Measurements from ENCODE around the gene CRP.

GRCh38 chr1:159707472-159708260 lies 6.7 kb downstream of the CRP start:
- no peak for TF ChIP-seq KDM2A (CRISPR knock-in tag; IDR thresholded peaks at IDR 0.05; ENCODE audit: borderline replicate concordance, low read depth)
- TF ChIP-seq KLF15 (CRISPR knock-in tag; IDR thresholded peaks at IDR 0.05; ENCODE audit: borderline replicate concordance): no peak
- no peak for TF ChIP-seq POLR2A (IDR thresholded peaks at IDR 0.05; ENCODE audit: insufficient read depth in 1 of 2, low read depth in 2 of 2, low read length in 2 of 2)
- no peak for TF ChIP-seq PREB (CRISPR knock-in tag; IDR thresholded peaks at IDR 0.05)
- no peak for TF ChIP-seq THYN1 (CRISPR knock-in tag; IDR thresholded peaks at IDR 0.05; ENCODE audit: borderline replicate concordance, low read depth)
- no peak for TF ChIP-seq SNAPC4 (CRISPR knock-in tag; IDR thresholded peaks at IDR 0.05)
- TF ChIP-seq ZNF274 (CRISPR knock-in tag; IDR thresholded peaks at IDR 0.05): no peak
- no peak for TF ChIP-seq ZNF407 (CRISPR knock-in tag; IDR thresholded peaks at IDR 0.05; ENCODE audit: not compliant biosample characterization)
- no peak for TF ChIP-seq HMG20B (CRISPR knock-in tag; conservative IDR thresholded peaks at IDR 0.05)
- no peak for TF ChIP-seq AFF4 (CRISPR knock-in tag; IDR thresholded peaks at IDR 0.05)
- TF ChIP-seq MXI1 (IDR thresholded peaks at IDR 0.05; ENCODE audit: borderline replicate concordance, low read depth, low read length): no peak
- no peak for TF ChIP-seq UBTF (CRISPR knock-in tag; IDR thresholded peaks at IDR 0.05)
- TF ChIP-seq SIX4 (CRISPR knock-in tag; IDR thresholded peaks at IDR 0.05): no peak

All from HepG2 (cell line).